Measurements from ENCODE around the gene TRMU.

DNA sequence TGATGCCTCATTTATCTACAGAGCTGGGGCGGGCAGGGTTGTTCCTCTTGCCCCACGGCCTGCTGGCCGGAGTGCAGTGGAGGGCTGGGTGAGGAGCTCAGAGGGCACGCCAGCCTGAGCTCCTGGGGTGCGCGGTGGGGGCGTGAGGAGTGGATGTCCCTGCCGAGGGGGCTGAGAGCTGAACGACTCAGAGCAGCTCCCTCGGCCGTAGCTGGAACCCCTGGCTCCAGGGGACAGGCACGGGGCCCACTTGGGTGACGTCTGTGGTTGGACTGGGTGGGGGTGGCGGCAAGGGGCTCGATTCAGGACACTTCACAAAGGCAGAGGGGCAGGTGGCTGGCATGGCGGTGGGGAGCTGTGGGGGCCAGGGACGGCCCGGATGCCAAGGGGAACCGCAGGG is 62.4 kb downstream of the TRMU start:
- TF ChIP-seq, protein P1, sequence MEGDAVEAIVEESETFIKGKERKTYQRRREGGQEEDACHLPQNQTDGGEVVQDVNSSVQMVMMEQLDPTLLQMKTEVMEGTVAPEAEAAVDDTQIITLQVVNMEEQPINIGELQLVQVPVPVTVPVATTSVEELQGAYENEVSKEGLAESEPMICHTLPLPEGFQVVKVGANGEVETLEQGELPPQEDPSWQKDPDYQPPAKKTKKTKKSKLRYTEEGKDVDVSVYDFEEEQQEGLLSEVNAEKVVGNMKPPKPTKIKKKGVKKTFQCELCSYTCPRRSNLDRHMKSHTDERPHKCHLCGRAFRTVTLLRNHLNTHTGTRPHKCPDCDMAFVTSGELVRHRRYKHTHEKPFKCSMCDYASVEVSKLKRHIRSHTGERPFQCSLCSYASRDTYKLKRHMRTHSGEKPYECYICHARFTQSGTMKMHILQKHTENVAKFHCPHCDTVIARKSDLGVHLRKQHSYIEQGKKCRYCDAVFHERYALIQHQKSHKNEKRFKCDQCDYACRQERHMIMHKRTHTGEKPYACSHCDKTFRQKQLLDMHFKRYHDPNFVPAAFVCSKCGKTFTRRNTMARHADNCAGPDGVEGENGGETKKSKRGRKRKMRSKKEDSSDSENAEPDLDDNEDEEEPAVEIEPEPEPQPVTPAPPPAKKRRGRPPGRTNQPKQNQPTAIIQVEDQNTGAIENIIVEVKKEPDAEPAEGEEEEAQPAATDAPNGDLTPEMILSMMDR (IDR thresholded peaks at IDR 0.05): no peak
- TF ChIP-seq POLR2AphosphoS5 (IDR thresholded peaks at IDR 0.05) (no peak), POLR2A (IDR thresholded peaks at IDR 0.05) (no peak)
